Esophagus muscularis mucosa (tissue), 3 donors: ENCODE results near the gene CEP95.

Experiments used
- CTCF ChIP-seq, 3 experiments: fragments of 200-600 bp in 2 of 3; fragments of 450-650 bp in 1 of 3; sonication (generic) in 2 of 3; IDR thresholded peaks; one replicate each; pipeline ENCODE4 v1.5.1; 2017 to 2019; ENCODE audit warnings: antibody characterized with exemption in 3 of 3, mild to moderate bottlenecking in 2 of 3, moderate library complexity in 1 of 3
- POLR2A ChIP-seq: fragments of 450-650 bp; IDR thresholded peaks from one replicate; pipeline ENCODE4 v1.6.1; 2017; ENCODE audit warnings: antibody characterized with exemption, moderate library complexity, mild to moderate bottlenecking, low read depth

GRCh38 chr17:64472564-64472963, 34.2 kb upstream of the CEP95 start:
- TF ChIP-seq POLR2A (no peak), CTCF (IDR thresholded peaks at IDR 0.05) (no peak)
